Epithelial cell of prostate (primary cell): ENCODE data around the gene SERPING1.
A peak's percentile ranks its signal among the peaks of the same experiment; 100 is the strongest.

ENCODE experiments used
- DNase-seq: peaks from one replicate; pipeline ENCODE4 v3.0.0-alpha.2; 2011; ENCODE audit warnings: low read depth, low spot score
- H3K27ac ChIP-seq: fragments of 450-650 bp; 2 replicates; pipeline ENCODE4 v1.5.1; 2017; ENCODE audit warnings: mild to moderate bottlenecking

The SERPING1 gene

GRCh38 chr11:57597461-57597915, at the start of gene SERPING1:
Gene SERPING1, plus strand, starts transcription at chr11:57597685. Its CDS starts 586 bp downstream, at chr11:57598271.
- no peak within 1 kb of the TSS for H3K27ac ChIP-seq
- no peak for DNase-seq

GRCh38 chr11:57547854-57548377, 49.6 kb upstream of the SERPING1 start:
- H3K27ac ChIP-seq: no peak overlapping the region
- no peak for DNase-seq

GRCh38 chr11:57549983-57550382, 47.5 kb upstream of the SERPING1 start:
- DNase-seq: no peak
- no peak overlapping the region for H3K27ac ChIP-seq

- DNase-seq: no peak
- no peak overlapping the region for H3K27ac ChIP-seq
Measured at GRCh38 chr11:57551941-57552340, 45.5 kb upstream of the SERPING1 start.

GRCh38 chr11:57552479-57552878, 45.0 kb upstream of the SERPING1 start:
- H3K27ac ChIP-seq: no peak overlapping the region
- no peak for DNase-seq

GRCh38 chr11:57555393-57555792, 42.1 kb upstream of the SERPING1 start:
- H3K27ac ChIP-seq: no peak overlapping the region
- no peak for DNase-seq

- no peak overlapping the region for H3K27ac ChIP-seq
- no peak for DNase-seq
Measured at GRCh38 chr11:57556041-57556440, 41.4 kb upstream of the SERPING1 start.

- DNase-seq: no peak
- H3K27ac ChIP-seq: no peak overlapping the region
Measured at GRCh38 chr11:57560146-57560545, 37.3 kb upstream of the SERPING1 start.

GRCh38 chr11:57562596-57562995, 34.9 kb upstream of the SERPING1 start:
- no peak for DNase-seq
- H3K27ac ChIP-seq: no peak overlapping the region

GRCh38 chr11:57566005-57566904, 31.2 kb upstream of the SERPING1 start:
- no peak for DNase-seq
- H3K27ac ChIP-seq: peak overlapping the region; percentile 24

- no peak for DNase-seq
- H3K27ac ChIP-seq: no peak overlapping the region
Measured at GRCh38 chr11:57566905-57567514, 30.5 kb upstream of the SERPING1 start.

GRCh38 chr11:57567515-57568329, 29.8 kb upstream of the SERPING1 start, which contains the start of gene UBE2L6:
Gene UBE2L6, minus strand, starts transcription at chr11:57567672. Its CDS starts 61 bp downstream, at chr11:57567611.
- DNase-seq: no peak
- peak within 1 kb of the TSS; percentile 24 for H3K27ac ChIP-seq

- no peak overlapping the region for H3K27ac ChIP-seq
Measured at GRCh38 chr11:57568330-57568766, 29.1 kb upstream of the SERPING1 start.

GRCh38 chr11:57571606-57572005, 25.9 kb upstream of the SERPING1 start:
- no peak overlapping the region for H3K27ac ChIP-seq
- no peak for DNase-seq

More at GRCh38 chr11:57568330-57568766, 29.1 kb upstream of the SERPING1 start:
- no peak for DNase-seq

- H3K27ac ChIP-seq: no peak overlapping the region
- no peak for DNase-seq
Measured at GRCh38 chr11:57574061-57574460, 23.4 kb upstream of the SERPING1 start.

- no peak for DNase-seq
- H3K27ac ChIP-seq: no peak overlapping the region
Measured at GRCh38 chr11:57584341-57584740, 13.1 kb upstream of the SERPING1 start.

- DNase-seq: no peak
- H3K27ac ChIP-seq: no peak overlapping the region
Measured at GRCh38 chr11:57585301-57585700, 12.2 kb upstream of the SERPING1 start.

- H3K27ac ChIP-seq: no peak overlapping the region
- DNase-seq: no peak
Measured at GRCh38 chr11:57586711-57587245, 10.7 kb upstream of the SERPING1 start.

GRCh38 chr11:57588046-57588710, 9.3 kb upstream of the SERPING1 start:
- no peak overlapping the region for H3K27ac ChIP-seq
- no peak for DNase-seq
